Smooth muscle cell of the brain vasculature (primary cell): ENCODE results near the gene NUTM2D.
"Not testable (repeated sequence)": the region's sequence is repeated elsewhere in the genome, so short reads cannot be mapped to it uniquely, and the experiment has no call there.

Experiments
- DNase-seq: peaks from one replicate; pipeline ENCODE4 v3.0.0-alpha.2; 2012; ENCODE audit warnings: low read depth, low spot score

NUTM2D gene

GRCh38 chr10:87369514-87370112, 12.1 kb downstream of the NUTM2D start:
- not testable (repeated sequence) for DNase-seq

GRCh38 chr10:87374091-87374490, 16.5 kb downstream of the NUTM2D start:
- not testable (repeated sequence) for DNase-seq

GRCh38 chr10:87379115-87379514, 21.6 kb downstream of the NUTM2D start:
- not testable (repeated sequence) for DNase-seq

- not testable (repeated sequence) for DNase-seq
These were observed 25.8 kb downstream of the NUTM2D start for GRCh38 chr10:87383149-87383857.

- DNase-seq, result not testable (repeated sequence)
These were observed 26.7 kb downstream of the NUTM2D start for GRCh38 chr10:87384283-87384682.

GRCh38 chr10:87385762-87386360, 28.3 kb downstream of the NUTM2D start:
- DNase-seq, result not testable (repeated sequence)

- not testable (repeated sequence) for DNase-seq
These were observed 33.8 kb downstream of the NUTM2D start for GRCh38 chr10:87391360-87391759.

- DNase-seq, result not testable (repeated sequence)
These were observed 38.7 kb downstream of the NUTM2D start for GRCh38 chr10:87396206-87396605.

GRCh38 chr10:87398436-87398835, 40.9 kb downstream of the NUTM2D start:
- not testable (repeated sequence) for DNase-seq

GRCh38 chr10:87407516-87408467, 50.2 kb downstream of the NUTM2D start:
- not testable (repeated sequence) for DNase-seq

GRCh38 chr10:87413921-87414320, 56.4 kb downstream of the NUTM2D start:
- DNase-seq, result not testable (repeated sequence)
